K562 (cell line): ENCODE data around the gene BEST1. TPM values are rescaled to one million over a fixed set of nuclear protein-coding genes. Genes with fewer than 3 reads are reported as not detected.

Experiments
- ATAC-seq: fragments of 200-7000 bp; cut with Tn5 transposase; 3 replicates; pipeline ENCODE4 v1.9.1; 2020; ENCODE audit warnings: moderate library complexity
- BruUV-seq: library from RNA; stranded (reverse); fragments of 400-500 nt; replicated peaks from 2 replicates; lab custom pipeline; 2021; lab: Mats Ljungman, UMichigan
- CTCF ChIA-PET: fragments of 300-600 bp; formaldehyde crosslinking; extraction: SDS; loops from one replicate; lab custom pipeline; 2021; ENCODE audit warnings: low intra/inter-chr PET ratio; lab: Yijun Ruan, JAX
- POLR2A ChIA-PET: fragments of 300-600, 350-650 bp; sonication (Branson Sonifier 250); formaldehyde crosslinking; extraction: SDS; loops from one replicate; lab custom pipeline; 2021; ENCODE audit warnings: antibody characterized with exemption, inconsistent platforms; lab: Yijun Ruan, JAX
- DNase-seq, 4 experiments: peaks; one replicate each; pipeline versions ENCODE4 v3.0.0 to v3.0.0-alpha.2; 2011 to 2018; ENCODE audit warnings: low spot score in 3 of 4, mixed read lengths in 3 of 4; ENCODE audit errors: extremely low read depth in 1 of 4
- FAIRE-seq: peaks from 2 replicates; lab custom pipeline; 2011; peaks lifted over from hg19 to GRCh38; lab: Jason Lieb, UNC
- H2AFZ ChIP-seq: 2 replicates; pipeline ENCODE4 v1.6.0; 2011; ENCODE audit warnings: low read depth, low read length, control low read depth, inconsistent platforms
- H3K27ac ChIP-seq: fragments of 200-600 bp; 3 replicates; pipeline ENCODE4 v1.8.0; 2011; ENCODE audit warnings: low read depth, mild to moderate bottlenecking, control low read depth, inconsistent platforms, low read length, moderate library complexity, mixed read lengths; ENCODE audit errors: extremely low read depth
- H3K27me3 ChIP-seq, 2 experiments: fragments of 300-600 bp in 1 of 2; 2 replicates in 1 of 2; 3 replicates in 1 of 2; pipeline versions ENCODE4 v1.6.0 to v1.8.0; 2011; ENCODE audit warnings: inconsistent platforms in 2 of 2, low read length in 2 of 2, mild to moderate bottlenecking in 1 of 2, mixed read lengths in 1 of 2, moderate library complexity in 1 of 2; ENCODE audit not compliant: control insufficient read depth in 2 of 2, insufficient read depth in 2 of 2
- H3K36me3 ChIP-seq: fragments of 300-600 bp; 3 replicates; pipeline ENCODE4 v1.8.0; 2011; ENCODE audit warnings: mild to moderate bottlenecking, low read length, inconsistent platforms; ENCODE audit not compliant: control insufficient read depth, insufficient read depth
- H3K4me1 ChIP-seq, 2 experiments: fragments of 200-600 bp in 1 of 2; replicated peaks in 1 of 2; 2 replicates in 1 of 2; 3 replicates in 1 of 2; pipeline versions ENCODE4 v1.5.1 to v1.8.0; 2011; ENCODE audit warnings: inconsistent platforms in 2 of 2, low read length in 2 of 2, mild to moderate bottlenecking in 1 of 2, mixed read lengths in 1 of 2, moderate library complexity in 1 of 2; ENCODE audit not compliant: control insufficient read depth in 2 of 2, insufficient read depth in 2 of 2
- H3K4me2 ChIP-seq: 2 replicates; pipeline ENCODE4 v1.6.1; 2011; ENCODE audit warnings: low read length, control low read depth, inconsistent platforms, mixed read lengths; ENCODE audit not compliant: insufficient read depth
- H3K4me3 ChIP-seq: fragments of 200-600 bp; sonication (generic), shearing (Covaris generic); 2 replicates; pipeline ENCODE4 v1.5.1; 2016; ENCODE audit warnings: control low read depth, inconsistent platforms
- H3K79me2 ChIP-seq: fragments of 200-600 bp; 3 replicates; pipeline ENCODE4 v1.8.0; 2011; ENCODE audit warnings: low read length, inconsistent platforms; ENCODE audit not compliant: control insufficient read depth, insufficient read depth
- H3K9ac ChIP-seq, 2 experiments: 2 replicates each; pipeline versions ENCODE4 v1.6.0 to v1.6.1; 2011; ENCODE audit warnings: low read depth in 2 of 2, low read length in 2 of 2, control low read depth in 1 of 2, inconsistent platforms in 1 of 2, mild to moderate bottlenecking in 1 of 2, mixed read lengths in 1 of 2; ENCODE audit not compliant: insufficient read depth in 1 of 2
- H3K9me1 ChIP-seq: one replicate; pipeline ENCODE4 v1.6.0; 2011; ENCODE audit warnings: inconsistent platforms, mild to moderate bottlenecking, low read length, moderate library complexity; ENCODE audit not compliant: control insufficient read depth, insufficient read depth
- H3K9me3 ChIP-seq: replicated peaks from 2 replicates; pipeline ENCODE4 v1.5.1; 2011; ENCODE audit warnings: low read depth, low read length, inconsistent platforms; ENCODE audit not compliant: control insufficient read depth, insufficient read depth
- H4K20me1 ChIP-seq: replicated peaks from 2 replicates; pipeline ENCODE4 v1.6.1; 2011; ENCODE audit warnings: low read length, inconsistent platforms, mixed read lengths; ENCODE audit not compliant: control insufficient read depth, insufficient read depth
- BCOR ChIP-seq: fragments of 450-650 bp; IDR thresholded peaks from 2 replicates; pipeline ENCODE4 v1.6.1; 2016
- HEY1 ChIP-seq: fragments of 250-450 bp; sonication (Bioruptor Pico); IDR thresholded peaks from 2 replicates; pipeline ENCODE4 v1.5.0; 2020; ENCODE audit warnings: mild to moderate bottlenecking, moderate library complexity, borderline replicate concordance
- MIER1 ChIP-seq: fragments of 450-650 bp; IDR thresholded peaks from 2 replicates; pipeline ENCODE4 v1.6.1; 2016; ENCODE audit warnings: antibody characterized with exemption, mild to moderate bottlenecking, low read depth
- NFIX ChIP-seq: fragments of 250-450 bp; sonication (Bioruptor Pico); IDR thresholded peaks from 2 replicates; pipeline ENCODE4 v1.4.0; 2020; ENCODE audit warnings: low read depth, mild to moderate bottlenecking, moderate library complexity
- ZBTB8A ChIP-seq: fragments of 450-650 bp; IDR thresholded peaks from 2 replicates; pipeline ENCODE4 v1.6.1; 2018; ENCODE audit warnings: mild to moderate bottlenecking, moderate library complexity; ENCODE audit not compliant: partially characterized antibody
- ZNF507 ChIP-seq: conservative IDR thresholded peaks from 2 replicates; pipeline ENCODE4 v1.6.1; 2017; ENCODE audit warnings: missing genetic modification characterization, missing compliant biosample characterization
- WGBS: fragments of 100-300 bp; shearing (Covaris generic); methylation state at CpG from one replicate; pipeline ENCODE4 v1.1.6; 2016; ENCODE audit warnings: low coverage, mixed read lengths; ENCODE audit not compliant: insufficient coverage; ENCODE audit errors: missing lambda C conversion rate; 5-methylcytosine and 5-hydroxymethylcytosine counted together
- in situ Hi-C: fragments of 300-500 bp; cut with MboI; formaldehyde crosslinking; loops from 4 replicates; pipeline ENCODE4 v1.15.0; 2018; ENCODE audit warnings: inconsistent platforms, mixed read lengths
- intact Hi-C: fragments of 100-400 bp; cut with micrococcal nuclease; formaldehyde crosslinking; loops from 2 replicates; pipeline ENCODE4 v1.14.2; 2022
- polyA plus RNA-seq, 8 experiments: library from polyadenylated mRNA; depleted of rRNA in 4 of 8; stranded (reverse) in 5 of 8; unstranded in 3 of 8; fragments of >200 nt; fragmentation: Nextera tagmentation in 2 of 8; fragmentation: Illumina TruSeq in 1 of 8; extraction: Ambion mirVana in 2 of 8; extraction: Trizol in 1 of 8; gene quantifications; 2 replicates each; pipeline versions ENCODE4 v1.2.1 to v1.2.3, GENCODE V29; 2011 to 2014; ENCODE audit warnings: inconsistent platforms in 1 of 8, missing spikeins in 1 of 8
- total RNA-seq, 7 experiments: library from RNA; depleted of rRNA in 6 of 7; stranded (reverse); fragments of >200 nt in 6 of 7; fragmentation: Illumina TruSeq in 2 of 7; extraction: Trizol in 2 of 7; gene quantifications; 2 replicates each; pipeline versions ENCODE4 v1.2.1 to v1.2.3, GENCODE V29; 2011 to 2021; ENCODE audit warnings: low replicate concordance in 1 of 7
- TF ChIP-seq, protein P1 (sequence below), 2 experiments: IDR thresholded peaks; 2 replicates each; pipeline ENCODE4 v1.6.1; 2011; ENCODE audit warnings: borderline replicate concordance in 1 of 2, control low read depth in 1 of 2, low read depth in 1 of 2, low read length in 1 of 2, mild to moderate bottlenecking in 1 of 2, mixed read lengths in 1 of 2, moderate library complexity in 1 of 2; ENCODE audit not compliant: insufficient read depth in 1 of 2, insufficient read length in 1 of 2, poor library complexity in 1 of 2, severe bottlenecking in 1 of 2; ENCODE audit errors: extremely low read depth in 1 of 2

Gene BEST1
- total and polyA plus RNA-seq, 9 of the 15 experiments (the other 6 are each of a cell fraction or from before 2014, with no cell fraction given): 0.07 to 1.3 (median 0.40) TPM

DNA sequence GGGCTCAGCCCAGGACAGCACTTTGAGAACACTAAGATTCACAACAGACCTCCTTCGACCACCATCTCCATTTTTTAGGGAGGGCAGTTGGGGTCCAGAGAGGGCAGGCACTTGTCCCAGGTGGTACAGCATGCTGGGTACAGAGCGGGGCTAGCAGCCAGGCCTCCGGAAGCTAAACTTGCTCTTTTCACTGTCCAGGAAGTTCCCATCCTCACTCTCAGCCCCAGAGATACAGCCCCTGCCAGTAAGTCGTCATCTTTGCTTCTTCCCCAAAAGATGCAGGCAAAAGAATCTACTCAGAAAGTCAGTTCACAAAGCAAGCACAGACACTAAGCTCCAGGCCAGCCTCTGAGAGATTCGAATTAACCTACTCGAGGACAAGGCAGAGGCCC lies 26.1 kb upstream of the BEST1 start:
- CTCF ChIA-PET: no interaction called here
- TF ChIP-seq HEY1 (CRISPR knock-in tag) (no peak), NFIX (CRISPR knock-in tag) (no peak), MIER1 (no peak), ZBTB8A (no peak), BCOR (no peak), ZNF507 (tag) (no peak)
- TF ChIP-seq, protein P1, sequence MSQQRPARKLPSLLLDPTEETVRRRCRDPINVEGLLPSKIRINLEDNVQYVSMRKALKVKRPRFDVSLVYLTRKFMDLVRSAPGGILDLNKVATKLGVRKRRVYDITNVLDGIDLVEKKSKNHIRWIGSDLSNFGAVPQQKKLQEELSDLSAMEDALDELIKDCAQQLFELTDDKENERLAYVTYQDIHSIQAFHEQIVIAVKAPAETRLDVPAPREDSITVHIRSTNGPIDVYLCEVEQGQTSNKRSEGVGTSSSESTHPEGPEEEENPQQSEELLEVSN (IDR thresholded peaks at IDR 0.05; ENCODE audit: borderline replicate concordance in 1 of 2, extremely low read depth in 1 of 2, insufficient read depth in 1 of 2, insufficient read length in 1 of 2, low read depth in 1 of 2, low read length in 1 of 2, poor library complexity in 1 of 2, severe bottlenecking in 1 of 2): no peak
- intact Hi-C loops: no loop called here
- no TSS peak for BruUV-seq
- Histone ChIP-seq H3K9me1 (no peaks in the 10 kb centered on the region), H3K79me2 (peaks cover 10% of the 10 kb centered on the region), H3K4me2 (no peak overlapping the region), H3K9ac (peak overlapping the region in 1 of 2 experiments; percentile 79; a peak in 2 of 4 replicates), H3K36me3 (no peaks in the 10 kb centered on the region), H2AFZ (peak overlapping the region; percentile 71; the same call in 1 of the 2 replicates), H3K27me3 (no peaks in the 10 kb centered on the region), H4K20me1 (no peaks in the 10 kb centered on the region), H3K9me3 (no peaks in the 10 kb centered on the region), H3K27ac (no peak overlapping the region), H3K4me3 (no peak overlapping the region), H3K4me1 (peaks cover 36 to 53% of the 10 kb centered on the region in 2 experiments)
- 73% methylated on average over 6 of the region's 6 CpGs for WGBS
- in situ Hi-C loops: no loop called here
- ATAC-seq (no peak), DNase-seq (no peak), FAIRE-seq (no peak)
- POLR2A ChIA-PET: interaction anchor here (0.6 to 3.6 kb wide), 6 partner anchors 13 to 1939 kb away, joined by 3 to 17 read pairs (median 5); partner anchors contain the start of genes BEST1 and FTH1
